ENCODE measurements around the gene SZT2.

The SZT2 gene

DNA sequence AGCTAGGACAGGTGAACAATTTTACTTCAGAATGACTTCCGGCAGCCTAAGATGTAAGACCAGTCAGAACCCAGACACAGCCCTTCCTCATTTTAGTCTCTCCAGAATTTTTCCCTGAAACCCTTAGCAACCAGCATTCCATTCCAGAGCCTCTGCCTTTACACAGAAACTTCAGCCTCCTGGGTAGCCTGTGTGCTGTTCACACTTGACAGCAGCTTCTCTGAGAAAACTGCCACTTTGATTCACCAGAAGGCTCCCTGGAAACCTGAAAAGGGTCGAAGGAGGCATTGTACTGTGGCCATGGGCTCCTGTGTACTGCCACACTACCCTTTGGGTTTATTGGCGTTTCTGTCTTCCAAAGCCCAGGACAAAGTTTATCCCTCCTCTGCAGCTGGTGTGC lies 46.7 kb downstream of the SZT2 start:
- TF ChIP-seq TOX (CRISPR knock-in tag; IDR thresholded peaks at IDR 0.05; ENCODE audit: borderline replicate concordance) (no peak), TCF4 (CRISPR knock-in tag; IDR thresholded peaks at IDR 0.05; ENCODE audit: borderline replicate concordance) (no peak), PPARA (CRISPR knock-in tag; IDR thresholded peaks at IDR 0.05; ENCODE audit: borderline replicate concordance) (no peak), ZNF565 (CRISPR knock-in tag; conservative IDR thresholded peaks at IDR 0.05; ENCODE audit: low read depth) (no peak)
- ATAC-seq = no peak

- ATAC-seq = no peak
- TF ChIP-seq GLIS3 (CRISPR knock-in tag; IDR thresholded peaks at IDR 0.05) = no peak
- TF ChIP-seq, protein P1, sequence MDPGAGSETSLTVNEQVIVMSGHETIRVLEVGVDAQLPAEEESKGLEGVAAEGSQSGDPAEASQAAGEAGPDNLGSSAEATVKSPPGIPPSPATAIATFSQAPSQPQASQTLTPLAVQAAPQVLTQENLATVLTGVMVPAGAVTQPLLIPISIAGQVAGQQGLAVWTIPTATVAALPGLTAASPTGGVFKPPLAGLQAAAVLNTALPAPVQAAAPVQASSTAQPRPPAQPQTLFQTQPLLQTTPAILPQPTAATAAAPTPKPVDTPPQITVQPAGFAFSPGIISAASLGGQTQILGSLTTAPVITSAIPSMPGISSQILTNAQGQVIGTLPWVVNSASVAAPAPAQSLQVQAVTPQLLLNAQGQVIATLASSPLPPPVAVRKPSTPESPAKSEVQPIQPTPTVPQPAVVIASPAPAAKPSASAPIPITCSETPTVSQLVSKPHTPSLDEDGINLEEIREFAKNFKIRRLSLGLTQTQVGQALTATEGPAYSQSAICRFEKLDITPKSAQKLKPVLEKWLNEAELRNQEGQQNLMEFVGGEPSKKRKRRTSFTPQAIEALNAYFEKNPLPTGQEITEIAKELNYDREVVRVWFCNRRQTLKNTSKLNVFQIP (CRISPR knock-in tag; IDR thresholded peaks at IDR 0.05; ENCODE audit: borderline replicate concordance, low read depth) = no peak
Measured at GRCh38 chr1:43437031-43437973, 47.6 kb downstream of the SZT2 start.

DNA sequence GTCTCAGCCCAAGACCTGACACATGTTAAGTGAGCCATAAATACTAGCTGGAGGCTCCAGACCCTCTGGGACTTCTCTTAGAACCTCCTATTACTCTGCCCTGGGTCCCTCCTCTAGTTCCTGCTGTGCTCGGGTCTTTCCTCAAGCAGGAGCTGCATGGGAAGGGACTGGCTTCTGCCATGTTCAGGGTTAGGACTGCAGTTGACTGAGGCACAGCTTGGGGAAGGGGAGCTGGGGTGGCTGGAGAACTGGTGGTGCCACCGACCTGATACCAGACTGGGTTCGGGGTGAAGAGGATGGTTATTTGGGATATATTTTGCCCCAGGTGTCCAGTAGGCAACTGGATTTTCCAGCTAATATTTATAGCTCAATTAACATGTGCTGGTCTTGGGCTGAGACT lies 48.3 kb downstream of the SZT2 start:
- TF ChIP-seq ARNTL (CRISPR knock-in tag; IDR thresholded peaks at IDR 0.05; ENCODE audit: borderline replicate concordance, low read depth) (no peak), ZNF70 (CRISPR knock-in tag; IDR thresholded peaks at IDR 0.05) (no peak), PATZ1 (CRISPR knock-in tag; IDR thresholded peaks at IDR 0.05; ENCODE audit: borderline replicate concordance) (no peak), CSDC2 (CRISPR knock-in tag; IDR thresholded peaks at IDR 0.05) (no peak), SNAI2 (CRISPR knock-in tag; IDR thresholded peaks at IDR 0.05) (no peak)

DNA sequence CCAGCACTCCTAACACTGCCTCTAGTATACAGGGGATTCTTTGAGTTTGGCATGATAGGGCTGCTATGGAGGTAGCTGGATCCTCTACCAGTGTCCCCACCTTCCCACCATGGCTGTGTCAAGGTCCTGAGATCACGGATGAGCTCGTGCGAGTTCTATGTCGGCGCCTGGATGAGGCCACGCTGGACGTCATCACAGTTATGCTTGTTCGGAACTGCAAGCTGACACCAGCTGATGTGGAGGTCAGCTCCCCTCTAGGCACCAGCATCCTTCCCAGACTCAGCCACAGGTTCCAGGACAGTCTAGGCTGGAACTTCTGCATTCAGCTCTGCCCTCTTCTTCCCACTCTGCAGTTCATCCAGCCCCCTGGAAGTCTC lies 48.9 kb downstream of the SZT2 start:
- no peak for ATAC-seq
- TF ChIP-seq RARB (CRISPR knock-in tag; IDR thresholded peaks at IDR 0.05) (no peak), ISL1 (CRISPR knock-in tag; IDR thresholded peaks at IDR 0.05) (no peak), TCF4 (CRISPR knock-in tag; IDR thresholded peaks at IDR 0.05; ENCODE audit: borderline replicate concordance) (no peak), PPARA (CRISPR knock-in tag; IDR thresholded peaks at IDR 0.05; ENCODE audit: borderline replicate concordance) (no peak), ZFP3 (CRISPR knock-in tag; IDR thresholded peaks at IDR 0.05) (no peak), ESRRG (CRISPR knock-in tag; IDR thresholded peaks at IDR 0.05) (no peak), OSR1 (CRISPR knock-in tag; IDR thresholded peaks at IDR 0.05) (no peak), PATZ1 (CRISPR knock-in tag; IDR thresholded peaks at IDR 0.05; ENCODE audit: borderline replicate concordance) (no peak), ZC3H10 (CRISPR knock-in tag; IDR thresholded peaks at IDR 0.05) (no peak), ZNF8 (CRISPR knock-in tag; IDR thresholded peaks at IDR 0.05) (no peak), CSDC2 (CRISPR knock-in tag; IDR thresholded peaks at IDR 0.05) (no peak), ZFP30 (CRISPR knock-in tag; IDR thresholded peaks at IDR 0.05) (no peak), TSHZ2 (CRISPR knock-in tag; IDR thresholded peaks at IDR 0.05) (no peak), ARNTL (CRISPR knock-in tag; IDR thresholded peaks at IDR 0.05; ENCODE audit: borderline replicate concordance, low read depth) (no peak), ZNF70 (CRISPR knock-in tag; IDR thresholded peaks at IDR 0.05) (no peak), SNAI2 (CRISPR knock-in tag; IDR thresholded peaks at IDR 0.05) (no peak), TOX (CRISPR knock-in tag; IDR thresholded peaks at IDR 0.05; ENCODE audit: borderline replicate concordance) (no peak), BACH2 (CRISPR knock-in tag; IDR thresholded peaks at IDR 0.05; ENCODE audit: borderline replicate concordance) (no peak)
- TF ChIP-seq, protein P2, sequence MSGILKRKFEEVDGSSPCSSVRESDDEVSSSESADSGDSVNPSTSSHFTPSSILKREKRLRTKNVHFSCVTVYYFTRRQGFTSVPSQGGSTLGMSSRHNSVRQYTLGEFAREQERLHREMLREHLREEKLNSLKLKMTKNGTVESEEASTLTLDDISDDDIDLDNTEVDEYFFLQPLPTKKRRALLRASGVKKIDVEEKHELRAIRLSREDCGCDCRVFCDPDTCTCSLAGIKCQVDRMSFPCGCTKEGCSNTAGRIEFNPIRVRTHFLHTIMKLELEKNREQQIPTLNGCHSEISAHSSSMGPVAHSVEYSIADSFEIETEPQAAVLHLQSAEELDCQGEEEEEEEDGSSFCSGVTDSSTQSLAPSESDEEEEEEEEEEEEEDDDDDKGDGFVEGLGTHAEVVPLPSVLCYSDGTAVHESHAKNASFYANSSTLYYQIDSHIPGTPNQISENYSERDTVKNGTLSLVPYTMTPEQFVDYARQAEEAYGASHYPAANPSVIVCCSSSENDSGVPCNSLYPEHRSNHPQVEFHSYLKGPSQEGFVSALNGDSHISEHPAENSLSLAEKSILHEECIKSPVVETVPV (CRISPR knock-in tag; IDR thresholded peaks at IDR 0.05) = no peak

More for the DNA sequence above, 48.3 kb downstream of the SZT2 start:
- ATAC-seq = no peak
